ENCODE measurements around the gene RINL. TPM values are rescaled to one million over a fixed set of nuclear protein-coding genes. Genes with fewer than 3 reads are reported as not detected.

RINL gene
- total and polyA plus RNA-seq, 9 donors = 1.1 to 4.7 (median 2.6) TPM

GRCh38 chr19:38901683-38902082 lies 23.6 kb upstream of the RINL start:
- 93 to 100% (median 96%) methylated on average over 1 of the region's 1 CpG for WGBS, 3 donors

GRCh38 chr19:38900743-38901190 lies 22.7 kb upstream of the RINL start:
- intact Hi-C loops (cut with DNase I) = no loop called here
- 24 to 41% (median 27%) methylated on average over 3 of the region's 3 CpGs for WGBS, 3 donors
- TF ChIP-seq EP300 (IDR thresholded peaks at IDR 0.05) = no peak
- no peak for TF ChIP-seq POLR2A (IDR thresholded peaks at IDR 0.05)
- no peak for TF ChIP-seq CTCF (IDR thresholded peaks at IDR 0.05)
- H3K4me3 ChIP-seq = no peak overlapping the region
- H3K4me1 ChIP-seq (ENCODE audit: insufficient read depth) = peaks cover 2% of the 10 kb centered on the region
- no peaks in the 10 kb centered on the region for H3K9me3 ChIP-seq
- DNase-seq = no peak
- no peaks in the 10 kb centered on the region for H3K27me3 ChIP-seq
- H3K36me3 ChIP-seq = no peaks in the 10 kb centered on the region
- H3K27ac ChIP-seq = peak overlapping the region in 1 of 2 donors; percentile 86

More at GRCh38 chr19:38901683-38902082, 23.6 kb upstream of the RINL start:
- no peaks in the 10 kb centered on the region for H3K27me3 ChIP-seq
- H3K27ac ChIP-seq = no peak overlapping the region
- H3K36me3 ChIP-seq = no peaks in the 10 kb centered on the region
- H3K4me3 ChIP-seq = no peak overlapping the region
- intact Hi-C loops (cut with DNase I) = no loop called here
- peaks cover 2% of the 10 kb centered on the region for H3K4me1 ChIP-seq (ENCODE audit: insufficient read depth)
- no peak for TF ChIP-seq CTCF (IDR thresholded peaks at IDR 0.05)
- no peak for TF ChIP-seq POLR2A (IDR thresholded peaks at IDR 0.05)
- TF ChIP-seq EP300 (IDR thresholded peaks at IDR 0.05) = no peak
- no peak for DNase-seq
- H3K9me3 ChIP-seq = no peaks in the 10 kb centered on the region

DNA sequence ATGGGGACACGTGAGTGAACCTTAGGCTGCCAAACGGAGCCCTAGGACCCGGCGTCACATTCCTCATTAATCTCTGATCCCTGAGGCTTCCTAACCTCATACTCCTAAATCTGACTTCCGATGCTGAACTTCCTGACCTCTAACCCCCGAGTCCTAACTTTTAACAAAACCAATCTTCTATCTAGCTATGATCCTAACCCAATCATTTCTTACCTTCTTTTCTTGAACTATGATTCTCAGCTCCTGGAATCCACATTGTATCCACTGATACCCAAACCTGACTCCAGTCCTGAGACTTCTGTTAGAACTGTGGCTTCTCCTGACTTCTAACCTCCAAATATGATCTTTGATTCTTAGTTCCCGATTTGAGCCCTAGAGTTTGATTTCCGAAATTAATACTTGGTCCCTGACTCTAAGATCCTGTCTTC lies 22.1 kb upstream of the RINL start:
- H3K4me1 ChIP-seq (ENCODE audit: insufficient read depth) = peaks cover 2% of the 10 kb centered on the region
- no peak for DNase-seq
- intact Hi-C loops (cut with DNase I) = no loop called here

GRCh38 chr19:38899447-38900201 lies 21.5 kb upstream of the RINL start, which contains the start of the genes NFKBIB and SIRT2:
TSS of gene NFKBIB (plus strand) at chr19:38899969. CDS start at chr19:38900033, 64 bp downstream.
TSS of gene SIRT2 (minus strand) at chr19:38899618. CDS start at chr19:38899521, 97 bp downstream.
- Histone ChIP-seq H3K36me3 (no peaks in the 10 kb centered on the region), H3K9me3 (no peaks in the 10 kb centered on the region), H3K4me3 (peak within 1 kb of the TSS; percentile 96), H3K4me1 (ENCODE audit: insufficient read depth) (peaks cover 2% of the 10 kb centered on the region), H3K27me3 (no peaks in the 10 kb centered on the region), H3K27ac (peak within 1 kb of the TSS; percentile 72 to 86)
- peak; percentile 53 for TF ChIP-seq POLR2A (IDR thresholded peaks at IDR 0.05)
- peak in 1 of 3 donors; percentile 7 for TF ChIP-seq CTCF (IDR thresholded peaks at IDR 0.05)
- TF ChIP-seq EP300 (IDR thresholded peaks at IDR 0.05) = peak; percentile 59
- intact Hi-C loops (cut with DNase I) = loop anchor here in 1 of 4 donors (1.0 kb wide), 1 partner anchor 49 kb away; no protein-coding TSS in a partner anchor
- WGBS, 3 donors = 0 to 1% (median 0%) methylated on average over 47 to 64 of the region's 64 CpGs
- DNase-seq = peak; percentile 98 to 100 (median 99)

More for the DNA sequence above, 22.1 kb upstream of the RINL start:
- no peaks in the 10 kb centered on the region for H3K9me3 ChIP-seq
- H3K36me3 ChIP-seq = no peaks in the 10 kb centered on the region
- 2 to 5% (median 4%) methylated on average over 8 of the region's 8 CpGs for WGBS, 3 donors
- TF ChIP-seq POLR2A (IDR thresholded peaks at IDR 0.05) (no peak), CTCF (IDR thresholded peaks at IDR 0.05) (no peak), EP300 (IDR thresholded peaks at IDR 0.05) (no peak)
- peak overlapping the region; percentile 72 to 86 for H3K27ac ChIP-seq
- peak overlapping the region; percentile 96 for H3K4me3 ChIP-seq
- no peaks in the 10 kb centered on the region for H3K27me3 ChIP-seq

All from ovary (tissue), 9 donors.